GM20000 (cell line): ENCODE results near the gene ZCCHC24.

ENCODE experiments used
- DNase-seq: peaks from one replicate; pipeline ENCODE4 v3.0.0; 2012; ENCODE audit warnings: low spot score
- CTCF ChIP-seq: IDR thresholded peaks from 2 replicates; pipeline ENCODE4 v1.5.1; 2012; ENCODE audit warnings: mild to moderate bottlenecking, control low read depth; ENCODE audit errors: extremely low read depth, missing control alignments

ZCCHC24 gene

GRCh38 chr10:79411546-79412495 is 33.6 kb downstream of the ZCCHC24 start:
- TF ChIP-seq CTCF: no peak
- DNase-seq: no peak

GRCh38 chr10:79410315-79411094 is 34.9 kb downstream of the ZCCHC24 start:
- TF ChIP-seq CTCF: no peak
- no peak for DNase-seq

GRCh38 chr10:79409726-79410085 is 35.7 kb downstream of the ZCCHC24 start:
- no peak for DNase-seq
- TF ChIP-seq CTCF: no peak

GRCh38 chr10:79409038-79409725 is 36.2 kb downstream of the ZCCHC24 start:
- no peak for TF ChIP-seq CTCF
- no peak for DNase-seq

- TF ChIP-seq CTCF: no peak
- DNase-seq: no peak
Measured at GRCh38 chr10:79407811-79408795, 37.3 kb downstream of the ZCCHC24 start.

GRCh38 chr10:79407423-79407796 is 38.0 kb downstream of the ZCCHC24 start:
- DNase-seq: no peak
- no peak for TF ChIP-seq CTCF
